ENCODE results near the gene NWD2.

- TF ChIP-seq, protein P1, sequence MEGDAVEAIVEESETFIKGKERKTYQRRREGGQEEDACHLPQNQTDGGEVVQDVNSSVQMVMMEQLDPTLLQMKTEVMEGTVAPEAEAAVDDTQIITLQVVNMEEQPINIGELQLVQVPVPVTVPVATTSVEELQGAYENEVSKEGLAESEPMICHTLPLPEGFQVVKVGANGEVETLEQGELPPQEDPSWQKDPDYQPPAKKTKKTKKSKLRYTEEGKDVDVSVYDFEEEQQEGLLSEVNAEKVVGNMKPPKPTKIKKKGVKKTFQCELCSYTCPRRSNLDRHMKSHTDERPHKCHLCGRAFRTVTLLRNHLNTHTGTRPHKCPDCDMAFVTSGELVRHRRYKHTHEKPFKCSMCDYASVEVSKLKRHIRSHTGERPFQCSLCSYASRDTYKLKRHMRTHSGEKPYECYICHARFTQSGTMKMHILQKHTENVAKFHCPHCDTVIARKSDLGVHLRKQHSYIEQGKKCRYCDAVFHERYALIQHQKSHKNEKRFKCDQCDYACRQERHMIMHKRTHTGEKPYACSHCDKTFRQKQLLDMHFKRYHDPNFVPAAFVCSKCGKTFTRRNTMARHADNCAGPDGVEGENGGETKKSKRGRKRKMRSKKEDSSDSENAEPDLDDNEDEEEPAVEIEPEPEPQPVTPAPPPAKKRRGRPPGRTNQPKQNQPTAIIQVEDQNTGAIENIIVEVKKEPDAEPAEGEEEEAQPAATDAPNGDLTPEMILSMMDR (conservative IDR thresholded peaks at IDR 0.05): no peak
- TF ChIP-seq EZH2 (IDR thresholded peaks at IDR 0.05; ENCODE audit: low read depth): no peak
Observed at GRCh38 chr4:37224854-37225253, 19.7 kb upstream of the NWD2 start.
